H9 (cell line): Measurements from ENCODE around the gene CBS. TPM values are rescaled to one million over a fixed set of nuclear protein-coding genes. Genes with fewer than 3 reads are reported as not detected.

ENCODE experiments used
- DNase-seq: peaks from one replicate; pipeline ENCODE4 v3.0.0-alpha.2; 2017
- H2AFZ ChIP-seq: one replicate; pipeline ENCODE4 v1.6.1; 2013; ENCODE audit warnings: mild to moderate bottlenecking, low read length, control low read depth, moderate library complexity
- H2AK5ac ChIP-seq: 2 replicates; pipeline ENCODE4 v1.6.1; 2013; ENCODE audit warnings: low read length, control low read depth, mixed read lengths; ENCODE audit not compliant: insufficient read length
- H2BK120ac ChIP-seq: one replicate; pipeline ENCODE4 v1.6.1; 2013; ENCODE audit warnings: low read depth, mild to moderate bottlenecking, low read length, control low read depth, inconsistent platforms; ENCODE audit not compliant: poor library complexity, severe bottlenecking
- H2BK12ac ChIP-seq: 2 replicates; pipeline ENCODE4 v1.6.1; 2013; ENCODE audit warnings: low read length, control low read depth, mixed read lengths, low read depth; ENCODE audit not compliant: insufficient read length
- H2BK15ac ChIP-seq: 2 replicates; pipeline ENCODE4 v1.6.1; 2013; ENCODE audit warnings: low read depth, low read length, control low read depth
- H2BK20ac ChIP-seq: one replicate; pipeline ENCODE4 v1.6.1; 2013; ENCODE audit warnings: low read depth, mild to moderate bottlenecking, low read length, control low read depth, inconsistent platforms; ENCODE audit not compliant: poor library complexity, severe bottlenecking
- H2BK5ac ChIP-seq: 2 replicates; pipeline ENCODE4 v1.6.1; 2013; ENCODE audit warnings: low read length, control low read depth, mixed read lengths; ENCODE audit not compliant: insufficient read length
- H3K14ac ChIP-seq: 2 replicates; pipeline ENCODE4 v1.6.1; 2013; ENCODE audit warnings: low read length, control low read depth; ENCODE audit not compliant: insufficient read depth
- H3K18ac ChIP-seq: 2 replicates; pipeline ENCODE4 v1.6.1; 2013; ENCODE audit warnings: low read depth, mild to moderate bottlenecking, mixed read lengths, low read length, control low read depth; ENCODE audit not compliant: insufficient read length
- H3K23ac ChIP-seq: 2 replicates; pipeline ENCODE4 v1.6.1; 2013; ENCODE audit warnings: low read length, control low read depth, mixed read lengths, low read depth; ENCODE audit not compliant: insufficient read length
- H3K23me2 ChIP-seq: 2 replicates; pipeline ENCODE4 v1.6.1; 2013; ENCODE audit warnings: low read depth, mild to moderate bottlenecking, mixed read lengths, low read length, control low read depth; ENCODE audit not compliant: insufficient read length, poor library complexity, severe bottlenecking
- H3K27ac ChIP-seq: 2 replicates; pipeline ENCODE4 v1.5.1; 2013; ENCODE audit warnings: low read length, control low read depth, mixed read lengths, low read depth; ENCODE audit not compliant: insufficient read length
- H3K27me3 ChIP-seq: 2 replicates; pipeline ENCODE4 v1.6.1; 2013; ENCODE audit warnings: low read length, control low read depth, inconsistent platforms; ENCODE audit not compliant: insufficient read depth
- H3K4ac ChIP-seq: 2 replicates; pipeline ENCODE4 v1.6.1; 2013; ENCODE audit warnings: low read depth, mild to moderate bottlenecking, control low read depth, inconsistent platforms, low read length, moderate library complexity
- H3K4me1 ChIP-seq: 2 replicates; pipeline ENCODE4 v1.6.1; 2013; ENCODE audit warnings: low read length, control low read depth, inconsistent platforms; ENCODE audit not compliant: insufficient read depth
- H3K4me2 ChIP-seq: 2 replicates; pipeline ENCODE4 v1.6.1; 2013; ENCODE audit warnings: low read length, control low read depth, mixed read lengths; ENCODE audit not compliant: insufficient read length, insufficient read depth
- H3K56ac ChIP-seq: 2 replicates; pipeline ENCODE4 v1.6.1; 2013; ENCODE audit warnings: low read depth, mild to moderate bottlenecking, mixed read lengths, low read length, control low read depth; ENCODE audit not compliant: insufficient read length
- H3K79me1 ChIP-seq: 2 replicates; pipeline ENCODE4 v1.6.1; 2013; ENCODE audit warnings: low read depth, mild to moderate bottlenecking, moderate library complexity, low read length, control low read depth, inconsistent platforms; ENCODE audit not compliant: insufficient read depth, poor library complexity, severe bottlenecking
- H3K79me2 ChIP-seq: 2 replicates; pipeline ENCODE4 v1.6.1; 2013; ENCODE audit warnings: low read length, control low read depth, inconsistent platforms; ENCODE audit not compliant: insufficient read depth
- H3K9ac ChIP-seq: 2 replicates; pipeline ENCODE4 v1.6.1; 2013; ENCODE audit warnings: low read length, control low read depth, mixed read lengths; ENCODE audit not compliant: insufficient read length; ENCODE audit errors: extremely low read depth
- H3K9me3 ChIP-seq: one replicate; pipeline ENCODE4 v1.6.1; 2013; ENCODE audit warnings: low read depth, low read length, inconsistent platforms; ENCODE audit not compliant: control insufficient read depth
- H3T11ph ChIP-seq: one replicate; pipeline ENCODE4 v1.6.1; 2013; ENCODE audit warnings: mild to moderate bottlenecking, low read length, control low read depth, inconsistent platforms
- H4K20me1 ChIP-seq: one replicate; pipeline ENCODE4 v1.6.1; 2013; ENCODE audit not compliant: control insufficient read depth, insufficient read length, insufficient read depth
- H4K5ac ChIP-seq: 2 replicates; pipeline ENCODE4 v1.6.1; 2013; ENCODE audit warnings: low read depth, mild to moderate bottlenecking, mixed read lengths, low read length, control low read depth; ENCODE audit not compliant: insufficient read length
- H4K8ac ChIP-seq: replicated peaks from 2 replicates; pipeline ENCODE4 v1.6.1; 2013; ENCODE audit warnings: low read length, control low read depth, mixed read lengths, low read depth; ENCODE audit not compliant: insufficient read length
- H4K91ac ChIP-seq: 2 replicates; pipeline ENCODE4 v1.6.1; 2013; ENCODE audit warnings: low read depth, mild to moderate bottlenecking, moderate library complexity, mixed read lengths, low read length, control low read depth; ENCODE audit not compliant: insufficient read length
- H3K27ac Mint-ChIP-seq, 3 experiments: 2 replicates in 2 of 3; 3 replicates in 1 of 3; pipeline ENCODE4 v1.8.0; 2020 to 2021; ENCODE audit warnings: mixed read lengths in 3 of 3, mild to moderate bottlenecking in 1 of 3, moderate library complexity in 1 of 3
- H3K27me3 Mint-ChIP-seq: 2 replicates; pipeline ENCODE4 v1.8.0; 2021; ENCODE audit warnings: low read depth, mild to moderate bottlenecking, moderate library complexity, mixed read lengths
- H3K36me3 Mint-ChIP-seq, 3 experiments: 2 replicates in 2 of 3; 3 replicates in 1 of 3; pipeline ENCODE4 v1.8.0; 2020 to 2021; ENCODE audit warnings: low read depth in 3 of 3, mixed read lengths in 3 of 3; ENCODE audit not compliant: insufficient read depth in 1 of 3
- H3K4me1 Mint-ChIP-seq, 2 experiments: 2 replicates each; pipeline ENCODE4 v1.8.0; 2020; ENCODE audit warnings: mixed read lengths in 2 of 2
- H3K4me3 Mint-ChIP-seq, 2 experiments: 2 replicates in 1 of 2; 3 replicates in 1 of 2; pipeline ENCODE4 v1.8.0; 2020 to 2021; ENCODE audit warnings: mild to moderate bottlenecking in 2 of 2, mixed read lengths in 2 of 2, moderate library complexity in 1 of 2
- H3K9me3 Mint-ChIP-seq, 2 experiments: 2 replicates in 1 of 2; 3 replicates in 1 of 2; pipeline ENCODE4 v1.8.0; 2020; ENCODE audit warnings: mild to moderate bottlenecking in 2 of 2, mixed read lengths in 2 of 2, moderate library complexity in 1 of 2
- CTCF ChIP-seq: fragments of 200-600 bp; sonication (generic); conservative IDR thresholded peaks from 3 replicates; pipeline ENCODE4 v1.8.0; 2021; ENCODE audit warnings: antibody characterized with exemption, mild to moderate bottlenecking
- WGBS: extraction: QIAGEN DNeasy Blood & Tissue Kit; methylation state at CpG from one replicate; pipeline ENCODE4 v1.1.7; 2013; ENCODE audit warnings: missing lambda C conversion rate, low lambda C conversion rate, mixed read lengths; ENCODE audit not compliant: insufficient read length; ENCODE audit errors: extremely low coverage; 5-methylcytosine and 5-hydroxymethylcytosine counted together
- total RNA-seq: library from RNA; stranded (reverse); gene quantifications from 2 replicates; pipeline ENCODE4 v1.2.1, GENCODE V29; 2021

CBS gene
- total RNA-seq, 1 experiment from 2014 or later, result 350 TPM

GRCh38 chr21:43005635-43006034 lies 70.0 kb downstream of the CBS start:
- H2BK20ac ChIP-seq, result no peak overlapping the region
- no peaks in the 10 kb centered on the region for H3K27me3 ChIP-seq
- no peaks in the 10 kb centered on the region for H3K79me1 ChIP-seq
- H2AK5ac ChIP-seq, result no peak overlapping the region
- no peak overlapping the region for H3K56ac ChIP-seq
- no peak overlapping the region for H2BK15ac ChIP-seq
- Mint-ChIP-seq H3K9me3 (peaks cover 3 to 7% of the 10 kb centered on the region in 2 experiments; a peak in 4 of 5 replicates), H3K27ac (peak overlapping the region; percentile 9 to 42 (median 13); a peak in 6 of 7 replicates), H3K27me3 (no peaks in the 10 kb centered on the region; the same call in 1 of the 2 replicates), H3K4me1 (peaks cover 18% of the 10 kb centered on the region in 2 experiments), H3K4me3 (no peak overlapping the region), H3K36me3 (peaks cover 25 to 60% (median 55%) of the 10 kb centered on the region in 3 experiments)
- no peak for TF ChIP-seq CTCF
- no peak overlapping the region for H3K4ac ChIP-seq
- no peak overlapping the region for H3K9ac ChIP-seq
- WGBS, result no CpG with 5 or more reads among the region's 9 CpGs
- no peaks in the 10 kb centered on the region for H3K4me1 ChIP-seq
- H2BK120ac ChIP-seq, result no peak overlapping the region
- no peaks in the 10 kb centered on the region for H4K20me1 ChIP-seq
- no peak overlapping the region for H2BK12ac ChIP-seq
- no peak overlapping the region for H2AFZ ChIP-seq
- no peak overlapping the region; the same call in 1 of the 2 replicates for H3K14ac ChIP-seq
- no peak for DNase-seq
- no peak overlapping the region for H4K5ac ChIP-seq
- no peak overlapping the region for H3T11ph ChIP-seq
- no peak overlapping the region for H4K8ac ChIP-seq
- no peaks in the 10 kb centered on the region for H3K23me2 ChIP-seq
- no peak overlapping the region for H3K4me2 ChIP-seq
- H3K79me2 ChIP-seq, result no peaks in the 10 kb centered on the region
- no peak overlapping the region for H4K91ac ChIP-seq
- no peak overlapping the region for H2BK5ac ChIP-seq
- no peak overlapping the region for H3K18ac ChIP-seq
- H3K23ac ChIP-seq, result no peak overlapping the region
- no peak overlapping the region for H3K27ac ChIP-seq
- H3K9me3 ChIP-seq, result no peaks in the 10 kb centered on the region
